ENCODE data around the gene BZW1. TPM values are rescaled to one million over a fixed set of nuclear protein-coding genes. Genes with fewer than 3 reads are reported as not detected.

The BZW1 gene
- total and polyA plus RNA-seq, 2 of the 4 experiments (the other 2 are of a cell fraction), result 204 to 268 TPM

- H3K79me1 ChIP-seq (ENCODE audit: low read depth in 1 of 2, low read length in 2 of 2), result peaks cover 2 to 13% of the 10 kb centered on the region in 2 experiments; a peak in 3 of 4 replicates
- peaks cover 11% of the 10 kb centered on the region for H3K36me3 ChIP-seq (ENCODE audit: control insufficient read depth, insufficient read depth, low read length)
- H2AFZ ChIP-seq (replicated peaks; ENCODE audit: low read length, poor library complexity), result peak overlapping the region; percentile 91
- peak overlapping the region; percentile 85 for H2BK15ac ChIP-seq (ENCODE audit: low read depth, low read length)
- ChIA-PET CTCF (no interaction called here), POLR2A (ENCODE audit: unreplicated experiment) (no interaction called here)
- no peaks in the 10 kb centered on the region for H3K27me3 ChIP-seq (ENCODE audit: control insufficient read depth, insufficient read depth, low read length)
- peak overlapping the region; percentile 83 to 98 for H4K8ac ChIP-seq (ENCODE audit: low read depth in 2 of 2, low read length in 2 of 2)
- peaks cover 42% of the 10 kb centered on the region for H4K20me1 ChIP-seq (ENCODE audit: insufficient read depth, low read length)
- intact Hi-C loops (cut with micrococcal nuclease) (loop anchor here (1.0 to 10.0 kb wide), 5 partner anchors 24 to 196 kb away; no protein-coding TSS in a partner anchor), dilution Hi-C loops (cut with HindIII; ENCODE audit: low sequenced_read_pairs, unreplicated experiment) (no loop called here), in situ Hi-C loops (cut with MboI; ENCODE audit: low sequenced_read_pairs) (loop anchor here (5.0 kb wide), 1 partner anchor 64 kb away; no protein-coding TSS in a partner anchor)
- peak overlapping the region; percentile 88 for H2AK5ac ChIP-seq (ENCODE audit: low read depth, low read length)
- H3K27ac ChIP-seq (ENCODE audit: insufficient read depth, low read length), result peak overlapping the region; percentile 96
- peak overlapping the region; percentile 82 for H4K5ac ChIP-seq (ENCODE audit: low read depth, low read length)
- peak overlapping the region; percentile 94 for H3K23ac ChIP-seq (ENCODE audit: low read depth, low read length)
- no peaks in the 10 kb centered on the region for H3K9me3 ChIP-seq (ENCODE audit: control insufficient read depth, insufficient read depth, low read length)
- BruUV-seq (replicated peaks), result no TSS peak
- H3K18ac ChIP-seq (ENCODE audit: low read depth, low read length), result peak overlapping the region; percentile 92
- H3K9me1 ChIP-seq (ENCODE audit: insufficient read depth, low read length), result peaks cover 3% of the 10 kb centered on the region; the same call in 1 of the 2 replicates
- H3K4me1 ChIP-seq (ENCODE audit: control insufficient read depth, insufficient read depth, low read length), result peaks cover 10% of the 10 kb centered on the region
- H4K91ac ChIP-seq (ENCODE audit: insufficient read depth, low read depth, low read length), result peak overlapping the region; percentile 96
- peak; percentile 30 for DNase-seq
- H3K56ac ChIP-seq (ENCODE audit: extremely low read depth, insufficient read depth, low read length), result peak overlapping the region; percentile 94
- peak overlapping the region; percentile 92 for H2BK120ac ChIP-seq (ENCODE audit: low read depth, low read length)
- peak overlapping the region; percentile 52 for H3K4me3 ChIP-seq (ENCODE audit: insufficient read depth, low read depth, low read length)
- peak overlapping the region; percentile 97 for H3K14ac ChIP-seq (replicated peaks; ENCODE audit: low read depth, low read length)
- no peak for ATAC-seq (ENCODE audit: low read depth)
- H3K4me2 ChIP-seq (ENCODE audit: low read depth, low read length), result peak overlapping the region; percentile 93
- peak overlapping the region; percentile 96 for H3K4ac ChIP-seq (ENCODE audit: low read depth, low read length)
- H2AK9ac ChIP-seq (replicated peaks; ENCODE audit: low read depth, low read length, poor library complexity), result peak overlapping the region; percentile 93
- no peak for TF ChIP-seq SMC3 (IDR thresholded peaks at IDR 0.05; ENCODE audit: low read depth, low read length)
- no peak; the same call in 1 of the 2 replicates for TF ChIP-seq POLR2A (IDR thresholded peaks at IDR 0.05; ENCODE audit: low read depth, low read length)
- TF ChIP-seq BHLHE40 (IDR thresholded peaks at IDR 0.05; ENCODE audit: low read depth, low read length), result no peak
- TF ChIP-seq RCOR1 (IDR thresholded peaks at IDR 0.05; ENCODE audit: insufficient replicate concordance, low read length), result no peak
- no peak for TF ChIP-seq USF2 (IDR thresholded peaks at IDR 0.05; ENCODE audit: low read depth, low read length)
- no peak for TF ChIP-seq MAFK (IDR thresholded peaks at IDR 0.05; ENCODE audit: low read depth, low read length)
- no peak for TF ChIP-seq ELK1 (IDR thresholded peaks at IDR 0.05; ENCODE audit: borderline replicate concordance, low read depth, low read length)
- 5% methylated on average over 3 of the region's 11 CpGs; no CpG with 5 or more reads in 1 of the 2 experiments for WGBS, 2 experiments (ENCODE audit: extremely low coverage in 2 of 2, insufficient read length in 1 of 2)
- peak overlapping the region; percentile 93 for H3K9ac ChIP-seq (ENCODE audit: low read depth, low read length)
- peak overlapping the region; percentile 99 for H2BK5ac ChIP-seq (ENCODE audit: low read depth, low read length, poor library complexity, severe bottlenecking)
- peak overlapping the region; percentile 74 for H2BK20ac ChIP-seq (ENCODE audit: low read depth, low read length)
Measured at GRCh38 chr2:200810998-200811332, 745 bp upstream of the BZW1 start.
